PC-3 (cell line): ENCODE measurements around the gene IGSF21. TPM values are rescaled to one million over a fixed set of nuclear protein-coding genes. Genes with fewer than 3 reads are reported as not detected.

ENCODE experiments used
- ATAC-seq: fragments of 200-7000 bp; cut with Tn5 transposase; 2 replicates; pipeline ENCODE4 v1.9.1; 2020; ENCODE audit warnings: mild to moderate bottlenecking, moderate library complexity
- BruUV-seq: library from RNA; stranded (reverse); fragments of 400-500 nt; replicated peaks from 2 replicates; lab custom pipeline; 2021; lab: Mats Ljungman, UMichigan
- CTCF ChIA-PET: fragments of 300-600 bp; sonication (Branson Sonifier 250); formaldehyde crosslinking; loops from one replicate; lab custom pipeline; 2022; ENCODE audit warnings: antibody characterized with exemption; lab: Charles Lee
- POLR2A ChIA-PET: fragments of 300-600 bp; sonication (Branson Sonifier 250); formaldehyde crosslinking; loops from one replicate; lab custom pipeline; 2022; ENCODE audit warnings: antibody characterized with exemption; ENCODE audit not compliant: unreplicated experiment; lab: Charles Lee
- DNase-seq: peaks from one replicate; pipeline ENCODE4 v3.0.0-alpha.2; 2015
- H2AFZ ChIP-seq: fragments of 300-600 bp; sonication (generic); 2 replicates; pipeline ENCODE4 v1.6.0; 2016; ENCODE audit warnings: antibody characterized with exemption, low read length
- H3F3A ChIP-seq: fragments of 300-600 bp; sonication (generic); one replicate; pipeline ENCODE4 v1.6.0; 2017; ENCODE audit warnings: antibody characterized with exemption, low read length, control low read depth, mild to moderate bottlenecking; ENCODE audit not compliant: unreplicated experiment
- H3K27ac ChIP-seq: fragments of 300-600 bp; sonication (generic); 2 replicates; pipeline ENCODE4 v1.5.1; 2016; ENCODE audit warnings: mild to moderate bottlenecking, low read length
- H3K27me3 ChIP-seq: fragments of 300-600 bp; sonication (generic); 2 replicates; pipeline ENCODE4 v1.6.1; 2016; ENCODE audit warnings: low read length, mixed read lengths
- H3K36me3 ChIP-seq: fragments of 300-600 bp; sonication (generic); 2 replicates; pipeline ENCODE4 v1.6.1; 2016; ENCODE audit warnings: low read depth, mixed run types, low read length, mixed read lengths
- H3K4me1 ChIP-seq: fragments of 300-600 bp; sonication (generic); 2 replicates; pipeline ENCODE4 v1.5.1; 2016; ENCODE audit warnings: low read length; ENCODE audit not compliant: insufficient read depth
- H3K4me2 ChIP-seq: fragments of 300-600 bp; sonication (generic); 2 replicates; pipeline ENCODE4 v1.6.0; 2016; ENCODE audit warnings: low read length
- H3K4me3 ChIP-seq: fragments of 300-600 bp; sonication (generic); 2 replicates; pipeline ENCODE4 v1.5.1; 2016; ENCODE audit warnings: mild to moderate bottlenecking, low read length, mixed read lengths
- H3K79me2 ChIP-seq: fragments of 300-600 bp; sonication (generic); 2 replicates; pipeline ENCODE4 v1.6.1; 2017; ENCODE audit warnings: low read length, mixed read lengths
- H3K9ac ChIP-seq: fragments of 300-600 bp; sonication (generic); 2 replicates; pipeline ENCODE4 v1.6.0; 2016; ENCODE audit warnings: mild to moderate bottlenecking, low read length
- H3K9me2 ChIP-seq: fragments of 300-600 bp; sonication (generic); replicated peaks from 2 replicates; pipeline ENCODE4 v1.6.1; 2016; ENCODE audit warnings: mixed run types, low read length, mixed read lengths
- H3K9me3 ChIP-seq: fragments of 300-600 bp; sonication (generic); 2 replicates; pipeline ENCODE4 v1.6.1; 2016; ENCODE audit warnings: low read length, mixed read lengths
- H4K20me1 ChIP-seq: fragments of 300-600 bp; sonication (generic); 2 replicates; pipeline ENCODE4 v1.6.1; 2016; ENCODE audit warnings: low read length, mixed read lengths
- EZH2 ChIP-seq: fragments of 300-600 bp; sonication (generic); IDR thresholded peaks from one replicate; pipeline ENCODE4 v1.6.1; 2017; ENCODE audit warnings: antibody characterized with exemption, mild to moderate bottlenecking, low read length; ENCODE audit not compliant: unreplicated experiment
- EZH2phosphoT487 ChIP-seq: fragments of 300-600 bp; sonication (generic); IDR thresholded peaks from 2 replicates; pipeline ENCODE4 v1.6.1; 2018; ENCODE audit warnings: mild to moderate bottlenecking, antibody characterized with exemption, low read length, borderline replicate concordance
- intact Hi-C: fragments of 100-400 bp; cut with micrococcal nuclease; formaldehyde crosslinking; loops from 2 replicates; pipeline ENCODE4 v1.9.0; 2023
- total RNA-seq: library from RNA; depleted of rRNA; stranded (reverse); fragments of >200 nt; gene quantifications from 2 replicates; pipeline ENCODE4 v1.2.3, GENCODE V29; 2014
- TF ChIP-seq, protein P1 (sequence below): fragments of 300-600 bp; sonication (generic); conservative IDR thresholded peaks from 2 replicates; pipeline ENCODE4 v1.5.1; 2017; ENCODE audit warnings: antibody characterized with exemption, low read depth, mild to moderate bottlenecking, low read length

Gene IGSF21
- total RNA-seq, 1 experiment from 2014 or later, result not detected

- H3K4me1 ChIP-seq, result peaks cover 7% of the 10 kb centered on the region; the same call in 1 of the 2 replicates
- no peak overlapping the region for H3K4me2 ChIP-seq
- H4K20me1 ChIP-seq, result no peaks in the 10 kb centered on the region
- H3K79me2 ChIP-seq, result no peaks in the 10 kb centered on the region
- H2AFZ ChIP-seq, result no peak overlapping the region
- intact Hi-C loops, result no loop called here
- no peaks in the 10 kb centered on the region for H3K27me3 ChIP-seq
- no peak for TF ChIP-seq EZH2
- TF ChIP-seq, protein P1, sequence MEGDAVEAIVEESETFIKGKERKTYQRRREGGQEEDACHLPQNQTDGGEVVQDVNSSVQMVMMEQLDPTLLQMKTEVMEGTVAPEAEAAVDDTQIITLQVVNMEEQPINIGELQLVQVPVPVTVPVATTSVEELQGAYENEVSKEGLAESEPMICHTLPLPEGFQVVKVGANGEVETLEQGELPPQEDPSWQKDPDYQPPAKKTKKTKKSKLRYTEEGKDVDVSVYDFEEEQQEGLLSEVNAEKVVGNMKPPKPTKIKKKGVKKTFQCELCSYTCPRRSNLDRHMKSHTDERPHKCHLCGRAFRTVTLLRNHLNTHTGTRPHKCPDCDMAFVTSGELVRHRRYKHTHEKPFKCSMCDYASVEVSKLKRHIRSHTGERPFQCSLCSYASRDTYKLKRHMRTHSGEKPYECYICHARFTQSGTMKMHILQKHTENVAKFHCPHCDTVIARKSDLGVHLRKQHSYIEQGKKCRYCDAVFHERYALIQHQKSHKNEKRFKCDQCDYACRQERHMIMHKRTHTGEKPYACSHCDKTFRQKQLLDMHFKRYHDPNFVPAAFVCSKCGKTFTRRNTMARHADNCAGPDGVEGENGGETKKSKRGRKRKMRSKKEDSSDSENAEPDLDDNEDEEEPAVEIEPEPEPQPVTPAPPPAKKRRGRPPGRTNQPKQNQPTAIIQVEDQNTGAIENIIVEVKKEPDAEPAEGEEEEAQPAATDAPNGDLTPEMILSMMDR, result no peak
- TF ChIP-seq EZH2phosphoT487, result no peak
- H3K27ac ChIP-seq, result no peak overlapping the region
- CTCF ChIA-PET, result interaction anchor here (0.6 kb wide), 1 partner anchor 573 kb away, joined by 3 read pairs; no protein-coding TSS in a partner anchor
- no peak overlapping the region for H3K9ac ChIP-seq
- H3K9me2 ChIP-seq, result no peaks in the 10 kb centered on the region
- no TSS peak for BruUV-seq
- POLR2A ChIA-PET, result no interaction called here
- no peaks in the 10 kb centered on the region for H3F3A ChIP-seq
- no peak overlapping the region for H3K4me3 ChIP-seq
- ATAC-seq (no peak), DNase-seq (no peak)
- H3K9me3 ChIP-seq, result no peaks in the 10 kb centered on the region
- H3K36me3 ChIP-seq, result no peaks in the 10 kb centered on the region
Observed at GRCh38 chr1:18093646-18094045, 14.0 kb upstream of the IGSF21 start.

DNA sequence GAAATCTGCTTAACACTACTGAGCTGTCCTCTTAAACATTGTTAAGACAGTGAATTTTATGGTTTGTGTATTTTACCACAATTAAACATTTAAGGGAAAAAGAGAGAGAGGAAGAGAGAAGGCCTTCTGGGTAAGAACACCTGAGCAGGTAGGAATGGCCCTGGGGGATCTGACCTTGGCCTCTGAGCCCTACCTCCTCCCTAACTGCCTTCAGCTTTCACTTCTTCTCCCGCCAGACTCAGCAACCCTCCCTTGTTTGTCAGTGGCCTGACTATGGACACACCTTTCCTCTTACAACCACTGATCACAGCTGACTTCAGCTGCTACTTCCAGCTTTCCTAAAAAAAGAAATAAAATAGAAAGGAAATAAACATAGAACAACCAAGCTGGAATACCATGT is 13.5 kb upstream of the IGSF21 start:
- H3K9me2 ChIP-seq, result no peaks in the 10 kb centered on the region

GRCh38 chr1:18097206-18097605 is 10.4 kb upstream of the IGSF21 start:
- H4K20me1 ChIP-seq, result no peaks in the 10 kb centered on the region
- CTCF ChIA-PET, result no interaction called here
- DNase-seq (no peak), ATAC-seq (no peak)
- no peaks in the 10 kb centered on the region for H3K36me3 ChIP-seq
- H3F3A ChIP-seq, result no peaks in the 10 kb centered on the region
- POLR2A ChIA-PET, result no interaction called here
- H3K27ac ChIP-seq, result no peak overlapping the region
- TF ChIP-seq EZH2, result no peak
- TF ChIP-seq EZH2phosphoT487, result no peak
- TF ChIP-seq, protein P1, result no peak
- no TSS peak for BruUV-seq
- no peak overlapping the region for H2AFZ ChIP-seq
- peaks cover 1% of the 10 kb centered on the region; the same call in 1 of the 2 replicates for H3K4me1 ChIP-seq
- no peak overlapping the region for H3K4me2 ChIP-seq
- no peaks in the 10 kb centered on the region for H3K9me3 ChIP-seq
- H3K79me2 ChIP-seq, result no peaks in the 10 kb centered on the region
- H3K9me2 ChIP-seq, result no peaks in the 10 kb centered on the region
- no peak overlapping the region for H3K4me3 ChIP-seq
- H3K9ac ChIP-seq, result no peak overlapping the region
- intact Hi-C loops, result no loop called here
- no peaks in the 10 kb centered on the region for H3K27me3 ChIP-seq

More for the DNA sequence above, 13.5 kb upstream of the IGSF21 start:
- CTCF ChIA-PET, result interaction anchor here (0.6 kb wide), 1 partner anchor 573 kb away, joined by 3 read pairs; no protein-coding TSS in a partner anchor
- Histone ChIP-seq H3F3A (no peaks in the 10 kb centered on the region), H3K4me2 (no peak overlapping the region), H3K27me3 (no peaks in the 10 kb centered on the region), H3K36me3 (no peaks in the 10 kb centered on the region), H3K4me1 (peaks cover 7% of the 10 kb centered on the region; the same call in 1 of the 2 replicates), H3K9me3 (no peaks in the 10 kb centered on the region), H3K9ac (no peak overlapping the region), H4K20me1 (no peaks in the 10 kb centered on the region), H2AFZ (no peak overlapping the region), H3K4me3 (no peak overlapping the region), H3K79me2 (no peaks in the 10 kb centered on the region), H3K27ac (no peak overlapping the region)
- BruUV-seq, result no TSS peak
- POLR2A ChIA-PET, result no interaction called here
- ATAC-seq (no peak), DNase-seq (no peak)
- intact Hi-C loops, result no loop called here
- TF ChIP-seq, protein P1, result no peak
- TF ChIP-seq EZH2phosphoT487 (no peak), EZH2 (no peak)
